Liver (tissue), 9 donors: ENCODE results near the gene HYCC1. TPM values are rescaled to one million over a fixed set of nuclear protein-coding genes. Genes with fewer than 3 reads are reported as not detected.

Experiments
- DNase-seq: peaks from one replicate; pipeline ENCODE4 v3.0.0-alpha.2; 2017; ENCODE audit warnings: low spot score
- H3K27ac ChIP-seq, 2 donors: one replicate each; pipeline ENCODE4 v1.7.0; 2013; ENCODE audit warnings: inconsistent platforms in 2 of 2, low read length in 2 of 2, control low read depth in 1 of 2, low read depth in 1 of 2, mild to moderate bottlenecking in 1 of 2
- H3K27me3 ChIP-seq, 4 donors: one replicate each; pipeline versions ENCODE4 v1.6.1 to v1.7.0; 2013; ENCODE audit warnings: low read length in 3 of 4, inconsistent platforms in 1 of 4, mild to moderate bottlenecking in 1 of 4, moderate library complexity in 1 of 4; ENCODE audit not compliant: control insufficient read depth in 4 of 4, insufficient read depth in 4 of 4
- H3K36me3 ChIP-seq, 4 donors: one replicate each; pipeline versions ENCODE4 v1.6.1 to v1.7.0; 2013; ENCODE audit warnings: low read length in 3 of 4, mild to moderate bottlenecking in 3 of 4, low read depth in 1 of 4, moderate library complexity in 1 of 4; ENCODE audit not compliant: control insufficient read depth in 4 of 4, insufficient read depth in 3 of 4
- H3K4me1 ChIP-seq, 4 donors: one replicate each; pipeline versions ENCODE4 v1.6.1 to v1.7.0; 2013; ENCODE audit warnings: low read length in 3 of 4, mild to moderate bottlenecking in 3 of 4, moderate library complexity in 1 of 4; ENCODE audit not compliant: control insufficient read depth in 4 of 4, insufficient read depth in 4 of 4
- H3K4me3 ChIP-seq, 3 donors: one replicate each; pipeline versions ENCODE4 v1.6.1 to v1.7.0; 2013; ENCODE audit warnings: low read length in 3 of 3, control low read depth in 1 of 3, low read depth in 1 of 3, mild to moderate bottlenecking in 1 of 3
- H3K9ac ChIP-seq, 2 donors: one replicate each; pipeline ENCODE4 v1.7.0; 2013; ENCODE audit warnings: low read length in 2 of 2, mild to moderate bottlenecking in 2 of 2, moderate library complexity in 2 of 2, control low read depth in 1 of 2, low read depth in 1 of 2
- H3K9me3 ChIP-seq, 4 donors: one replicate each; pipeline versions ENCODE4 v1.6.1 to v1.7.0; 2013; ENCODE audit warnings: low read length in 3 of 4; ENCODE audit not compliant: control insufficient read depth in 4 of 4
- EGR1 ChIP-seq, 2 donors: IDR thresholded peaks; 2 replicates each; pipeline ENCODE4 v1.6.1; 2016 to 2018; ENCODE audit warnings: antibody characterized with exemption in 2 of 2, low read depth in 2 of 2
- FOXA1 ChIP-seq: IDR thresholded peaks from 2 replicates; pipeline ENCODE4 v1.6.1; 2016; ENCODE audit warnings: antibody characterized with exemption
- GABPA ChIP-seq, 2 donors: IDR thresholded peaks in 1 of 2; conservative IDR thresholded peaks in 1 of 2; 2 replicates each; pipeline ENCODE4 v1.6.1; 2016; ENCODE audit warnings: antibody characterized with exemption in 2 of 2, mild to moderate bottlenecking in 1 of 2, moderate library complexity in 1 of 2
- HNF4G ChIP-seq: IDR thresholded peaks from 2 replicates; pipeline ENCODE4 v1.6.1; 2016; ENCODE audit warnings: antibody characterized with exemption
- JUND ChIP-seq, 2 donors: IDR thresholded peaks; 2 replicates each; pipeline ENCODE4 v1.6.1; 2016; ENCODE audit warnings: antibody characterized with exemption in 2 of 2
- NR2F2 ChIP-seq: IDR thresholded peaks from 2 replicates; pipeline ENCODE4 v1.6.1; 2016; ENCODE audit warnings: antibody characterized with exemption
- RAD21 ChIP-seq, 2 donors: IDR thresholded peaks; 2 replicates each; pipeline ENCODE4 v1.6.1; 2016; ENCODE audit warnings: antibody characterized with exemption in 2 of 2, mild to moderate bottlenecking in 2 of 2
- RXRA ChIP-seq, 2 donors: IDR thresholded peaks; 2 replicates each; pipeline ENCODE4 v1.6.1; 2017 to 2018; ENCODE audit warnings: antibody characterized with exemption in 2 of 2, mild to moderate bottlenecking in 1 of 2
- SP1 ChIP-seq: IDR thresholded peaks from 2 replicates; pipeline ENCODE4 v1.6.1; 2018; ENCODE audit warnings: antibody characterized with exemption, mild to moderate bottlenecking
- TAF1 ChIP-seq: conservative IDR thresholded peaks from 2 replicates; pipeline ENCODE4 v1.6.1; 2016; ENCODE audit warnings: antibody characterized with exemption, mild to moderate bottlenecking
- WGBS: extraction: QIAGEN DNeasy Blood & Tissue Kit; methylation state at CpG from one replicate; pipeline ENCODE4 v1.1.7; 2013; 5-methylcytosine and 5-hydroxymethylcytosine counted together
- polyA plus RNA-seq, 2 donors: library from polyadenylated mRNA; stranded (reverse) in 1 of 2; unstranded in 1 of 2; fragments of 200-250 nt in 1 of 2; fragments of >200 nt in 1 of 2; fragmentation: Nextera tagmentation in 1 of 2; extraction: Ambion mirVana in 1 of 2; gene quantifications; one replicate each; pipeline versions ENCODE4 v1.2.1 to v1.2.3, GENCODE V29; 2013 to 2015
- total RNA-seq, 2 donors: library from RNA; depleted of rRNA; stranded (reverse); fragments of >200 nt; gene quantifications; one replicate each; pipeline ENCODE4 v1.2.3, GENCODE V29; 2014
- TF ChIP-seq, protein P1 (sequence below): IDR thresholded peaks from 2 replicates; pipeline ENCODE4 v1.6.1; 2016; ENCODE audit warnings: antibody characterized with exemption, mild to moderate bottlenecking
- TF ChIP-seq, protein P2 (sequence below): IDR thresholded peaks from 2 replicates; pipeline ENCODE4 v1.6.1; 2016; ENCODE audit warnings: antibody characterized with exemption
- TF ChIP-seq, protein P3 (sequence below): fragments of 150-350 bp; IDR thresholded peaks from 2 replicates; pipeline ENCODE4 v1.5.1; 2017; ENCODE audit warnings: improper control_type of control experiment, low read depth, low read length; ENCODE audit not compliant: missing input control
- TF ChIP-seq, protein P4 (sequence below): IDR thresholded peaks from 2 replicates; pipeline ENCODE4 v1.6.1; 2016; ENCODE audit warnings: antibody characterized with exemption
- TF ChIP-seq, protein P5 (sequence below): IDR thresholded peaks from 2 replicates; pipeline ENCODE4 v1.6.1; 2016; ENCODE audit warnings: antibody characterized with exemption
- donor health status: healthy.
- donor health status: healthy.
- donor health status: healthy.
- donor health status: healthy.
- donor health status: healthy.

HYCC1 gene
- total and polyA plus RNA-seq, 4 donors, result 5.6 to 19.0 (median 10.6) TPM

DNA sequence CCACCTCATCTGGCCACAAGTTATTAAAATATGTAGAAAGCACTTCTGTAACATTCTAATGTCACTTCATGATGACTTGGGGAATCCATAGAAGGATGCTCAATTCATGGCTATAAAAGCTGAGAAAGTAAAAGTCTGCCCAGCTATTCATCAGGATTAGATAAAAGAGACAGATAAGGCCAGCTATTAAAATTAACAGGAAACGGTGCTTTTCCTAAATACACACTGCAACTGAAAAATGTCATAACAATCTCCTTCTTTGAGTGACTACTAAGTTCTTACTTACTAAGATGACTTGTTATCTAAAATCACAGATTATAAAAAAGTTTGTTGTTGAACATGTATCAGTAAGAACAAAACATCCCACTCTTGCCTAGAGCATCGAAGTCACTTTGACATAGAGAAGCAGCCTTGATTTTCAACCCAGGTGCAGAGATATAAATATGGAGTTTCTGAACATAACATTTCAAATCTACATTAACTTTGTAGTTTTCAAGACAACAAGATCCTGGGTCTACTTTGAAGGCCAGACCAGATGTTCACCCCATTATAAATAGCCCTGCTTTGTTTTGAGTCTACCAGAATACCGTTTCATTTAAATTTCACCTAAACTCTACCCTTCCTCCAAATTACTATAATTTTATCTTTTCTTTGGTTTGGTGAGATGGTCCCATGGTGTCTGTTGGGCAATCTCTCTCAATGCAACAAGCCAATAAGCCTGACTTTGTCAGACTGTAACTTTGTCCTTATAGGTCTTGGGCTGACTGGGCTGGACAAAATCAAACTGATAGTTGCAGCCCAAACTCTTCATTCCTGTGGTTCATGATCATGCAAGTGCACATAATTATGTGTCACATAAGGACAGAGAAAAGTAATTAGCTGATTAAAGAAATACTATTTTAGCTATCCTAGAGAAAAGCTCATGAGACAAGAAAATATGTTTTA lies 24.0 kb downstream of the HYCC1 start:
- no peak overlapping the region for H3K27ac ChIP-seq
- no peaks in the 10 kb centered on the region for H3K9me3 ChIP-seq
- DNase-seq, result no peak
- 93% methylated on average over 3 of the region's 3 CpGs for WGBS
- no peak overlapping the region for H3K4me3 ChIP-seq
- TF ChIP-seq, protein P1, sequence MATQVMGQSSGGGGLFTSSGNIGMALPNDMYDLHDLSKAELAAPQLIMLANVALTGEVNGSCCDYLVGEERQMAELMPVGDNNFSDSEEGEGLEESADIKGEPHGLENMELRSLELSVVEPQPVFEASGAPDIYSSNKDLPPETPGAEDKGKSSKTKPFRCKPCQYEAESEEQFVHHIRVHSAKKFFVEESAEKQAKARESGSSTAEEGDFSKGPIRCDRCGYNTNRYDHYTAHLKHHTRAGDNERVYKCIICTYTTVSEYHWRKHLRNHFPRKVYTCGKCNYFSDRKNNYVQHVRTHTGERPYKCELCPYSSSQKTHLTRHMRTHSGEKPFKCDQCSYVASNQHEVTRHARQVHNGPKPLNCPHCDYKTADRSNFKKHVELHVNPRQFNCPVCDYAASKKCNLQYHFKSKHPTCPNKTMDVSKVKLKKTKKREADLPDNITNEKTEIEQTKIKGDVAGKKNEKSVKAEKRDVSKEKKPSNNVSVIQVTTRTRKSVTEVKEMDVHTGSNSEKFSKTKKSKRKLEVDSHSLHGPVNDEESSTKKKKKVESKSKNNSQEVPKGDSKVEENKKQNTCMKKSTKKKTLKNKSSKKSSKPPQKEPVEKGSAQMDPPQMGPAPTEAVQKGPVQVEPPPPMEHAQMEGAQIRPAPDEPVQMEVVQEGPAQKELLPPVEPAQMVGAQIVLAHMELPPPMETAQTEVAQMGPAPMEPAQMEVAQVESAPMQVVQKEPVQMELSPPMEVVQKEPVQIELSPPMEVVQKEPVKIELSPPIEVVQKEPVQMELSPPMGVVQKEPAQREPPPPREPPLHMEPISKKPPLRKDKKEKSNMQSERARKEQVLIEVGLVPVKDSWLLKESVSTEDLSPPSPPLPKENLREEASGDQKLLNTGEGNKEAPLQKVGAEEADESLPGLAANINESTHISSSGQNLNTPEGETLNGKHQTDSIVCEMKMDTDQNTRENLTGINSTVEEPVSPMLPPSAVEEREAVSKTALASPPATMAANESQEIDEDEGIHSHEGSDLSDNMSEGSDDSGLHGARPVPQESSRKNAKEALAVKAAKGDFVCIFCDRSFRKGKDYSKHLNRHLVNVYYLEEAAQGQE, result no peak
- TF ChIP-seq NR2F2 (no peak), RXRA (IDR thresholded peaks at IDR 0.05) (no peak)
- TF ChIP-seq, protein P2, sequence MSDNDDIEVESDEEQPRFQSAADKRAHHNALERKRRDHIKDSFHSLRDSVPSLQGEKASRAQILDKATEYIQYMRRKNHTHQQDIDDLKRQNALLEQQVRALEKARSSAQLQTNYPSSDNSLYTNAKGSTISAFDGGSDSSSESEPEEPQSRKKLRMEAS, result no peak
- no peaks in the 10 kb centered on the region for H3K36me3 ChIP-seq
- no peak overlapping the region for H3K9ac ChIP-seq
- no peaks in the 10 kb centered on the region for H3K4me1 ChIP-seq
- H3K27me3 ChIP-seq, result no peaks in the 10 kb centered on the region

DNA sequence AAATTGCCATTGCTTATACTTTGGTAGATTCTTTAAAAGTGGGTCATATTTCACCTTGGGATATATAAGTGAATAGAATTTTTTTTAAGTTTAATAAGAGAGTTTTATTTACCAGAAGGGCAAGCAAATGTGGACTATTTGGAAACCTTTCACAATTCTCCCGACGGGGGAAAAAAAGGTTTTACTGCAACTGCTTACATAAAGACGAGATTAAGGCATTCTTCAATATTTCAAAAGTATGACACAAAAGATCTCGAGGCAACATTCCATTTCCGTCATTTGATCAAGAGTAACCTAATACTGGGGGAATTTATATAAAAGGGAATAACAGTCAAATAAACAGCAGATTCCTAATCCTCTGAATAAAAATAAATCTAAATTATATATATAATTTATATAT lies 28.5 kb downstream of the HYCC1 start:
- WGBS, result 93% methylated on average over 5 of the region's 5 CpGs

More for the DNA sequence above, 28.5 kb downstream of the HYCC1 start:
- H3K36me3 ChIP-seq, result no peaks in the 10 kb centered on the region
- H3K4me1 ChIP-seq, result no peaks in the 10 kb centered on the region
- H3K27ac ChIP-seq, result no peak overlapping the region
- H3K4me3 ChIP-seq, result no peak overlapping the region
- H3K9me3 ChIP-seq, result no peaks in the 10 kb centered on the region
- TF ChIP-seq, protein P1, result no peak
- no peak for TF ChIP-seq SP1
- TF ChIP-seq, protein P3, sequence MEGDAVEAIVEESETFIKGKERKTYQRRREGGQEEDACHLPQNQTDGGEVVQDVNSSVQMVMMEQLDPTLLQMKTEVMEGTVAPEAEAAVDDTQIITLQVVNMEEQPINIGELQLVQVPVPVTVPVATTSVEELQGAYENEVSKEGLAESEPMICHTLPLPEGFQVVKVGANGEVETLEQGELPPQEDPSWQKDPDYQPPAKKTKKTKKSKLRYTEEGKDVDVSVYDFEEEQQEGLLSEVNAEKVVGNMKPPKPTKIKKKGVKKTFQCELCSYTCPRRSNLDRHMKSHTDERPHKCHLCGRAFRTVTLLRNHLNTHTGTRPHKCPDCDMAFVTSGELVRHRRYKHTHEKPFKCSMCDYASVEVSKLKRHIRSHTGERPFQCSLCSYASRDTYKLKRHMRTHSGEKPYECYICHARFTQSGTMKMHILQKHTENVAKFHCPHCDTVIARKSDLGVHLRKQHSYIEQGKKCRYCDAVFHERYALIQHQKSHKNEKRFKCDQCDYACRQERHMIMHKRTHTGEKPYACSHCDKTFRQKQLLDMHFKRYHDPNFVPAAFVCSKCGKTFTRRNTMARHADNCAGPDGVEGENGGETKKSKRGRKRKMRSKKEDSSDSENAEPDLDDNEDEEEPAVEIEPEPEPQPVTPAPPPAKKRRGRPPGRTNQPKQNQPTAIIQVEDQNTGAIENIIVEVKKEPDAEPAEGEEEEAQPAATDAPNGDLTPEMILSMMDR, result no peak
- no peak for TF ChIP-seq GABPA (IDR thresholded peaks at IDR 0.05 in 1 of 2, conservative IDR thresholded peaks at IDR 0.05 in 1 of 2)
- no peak for TF ChIP-seq EGR1 (IDR thresholded peaks at IDR 0.05; ENCODE audit: low read depth in 2 of 2)
- TF ChIP-seq RAD21 (IDR thresholded peaks at IDR 0.05), result no peak
- TF ChIP-seq, protein P4, sequence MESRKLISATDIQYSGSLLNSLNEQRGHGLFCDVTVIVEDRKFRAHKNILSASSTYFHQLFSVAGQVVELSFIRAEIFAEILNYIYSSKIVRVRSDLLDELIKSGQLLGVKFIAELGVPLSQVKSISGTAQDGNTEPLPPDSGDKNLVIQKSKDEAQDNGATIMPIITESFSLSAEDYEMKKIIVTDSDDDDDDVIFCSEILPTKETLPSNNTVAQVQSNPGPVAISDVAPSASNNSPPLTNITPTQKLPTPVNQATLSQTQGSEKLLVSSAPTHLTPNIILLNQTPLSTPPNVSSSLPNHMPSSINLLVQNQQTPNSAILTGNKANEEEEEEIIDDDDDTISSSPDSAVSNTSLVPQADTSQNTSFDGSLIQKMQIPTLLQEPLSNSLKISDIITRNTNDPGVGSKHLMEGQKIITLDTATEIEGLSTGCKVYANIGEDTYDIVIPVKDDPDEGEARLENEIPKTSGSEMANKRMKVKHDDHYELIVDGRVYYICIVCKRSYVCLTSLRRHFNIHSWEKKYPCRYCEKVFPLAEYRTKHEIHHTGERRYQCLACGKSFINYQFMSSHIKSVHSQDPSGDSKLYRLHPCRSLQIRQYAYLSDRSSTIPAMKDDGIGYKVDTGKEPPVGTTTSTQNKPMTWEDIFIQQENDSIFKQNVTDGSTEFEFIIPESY, result no peak
- TF ChIP-seq NR2F2, result no peak
- TF ChIP-seq, protein P5, sequence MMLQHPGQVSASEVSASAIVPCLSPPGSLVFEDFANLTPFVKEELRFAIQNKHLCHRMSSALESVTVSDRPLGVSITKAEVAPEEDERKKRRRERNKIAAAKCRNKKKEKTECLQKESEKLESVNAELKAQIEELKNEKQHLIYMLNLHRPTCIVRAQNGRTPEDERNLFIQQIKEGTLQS, result no peak
- TF ChIP-seq JUND (IDR thresholded peaks at IDR 0.05), result no peak
- TF ChIP-seq FOXA1, result no peak
- TF ChIP-seq HNF4G, result no peak
- TF ChIP-seq TAF1, result no peak
- no peak for DNase-seq
- H3K9ac ChIP-seq, result no peak overlapping the region
- no peaks in the 10 kb centered on the region for H3K27me3 ChIP-seq
